ENCODE results near the gene NAALADL2.

NAALADL2 gene

DNA sequence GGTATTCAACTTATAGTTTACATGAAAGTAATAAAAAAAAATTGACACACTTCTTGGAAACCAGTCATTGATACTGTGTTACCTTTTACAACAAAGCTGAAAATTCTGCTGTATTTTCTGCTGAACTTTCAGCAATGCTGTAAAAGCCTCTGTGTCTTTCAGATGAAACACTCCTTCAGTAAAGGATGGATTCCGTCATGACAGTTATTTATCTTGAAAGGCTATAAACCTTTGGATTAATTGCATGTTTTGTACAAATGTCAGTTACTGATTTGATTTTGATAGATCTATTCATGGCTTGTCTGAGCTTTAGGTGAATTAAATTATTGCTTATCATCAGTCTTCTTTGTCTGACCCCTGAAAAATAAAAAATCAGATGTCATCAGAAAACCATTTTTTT lies 355.1 kb downstream of the NAALADL2 start:
- DNase-seq = no peak

DNA sequence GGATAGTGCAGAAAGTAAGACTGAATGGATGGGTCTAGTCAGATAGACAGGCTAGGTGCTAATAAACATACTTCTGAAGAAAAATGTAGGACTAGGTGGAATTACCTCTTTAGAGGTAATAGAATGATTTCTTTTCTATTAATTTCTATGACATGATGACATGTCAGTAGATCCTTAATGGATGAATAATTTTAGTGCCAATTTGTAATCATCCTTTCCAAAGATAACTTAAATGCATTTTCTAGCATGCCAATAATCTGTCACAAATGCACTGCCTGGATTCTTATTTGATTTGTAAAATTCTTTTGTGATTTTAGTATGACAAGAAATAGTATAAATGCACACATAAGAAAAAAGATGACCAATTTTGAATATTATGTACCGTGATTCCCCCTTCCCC lies 356.7 kb downstream of the NAALADL2 start:
- no peak for DNase-seq

GRCh38 chr3:175222356-175222755 lies 363.2 kb downstream of the NAALADL2 start:
- DNase-seq = no peak

- no peak for DNase-seq
These were observed 364.9 kb downstream of the NAALADL2 start for GRCh38 chr3:175224051-175224450.

DNA sequence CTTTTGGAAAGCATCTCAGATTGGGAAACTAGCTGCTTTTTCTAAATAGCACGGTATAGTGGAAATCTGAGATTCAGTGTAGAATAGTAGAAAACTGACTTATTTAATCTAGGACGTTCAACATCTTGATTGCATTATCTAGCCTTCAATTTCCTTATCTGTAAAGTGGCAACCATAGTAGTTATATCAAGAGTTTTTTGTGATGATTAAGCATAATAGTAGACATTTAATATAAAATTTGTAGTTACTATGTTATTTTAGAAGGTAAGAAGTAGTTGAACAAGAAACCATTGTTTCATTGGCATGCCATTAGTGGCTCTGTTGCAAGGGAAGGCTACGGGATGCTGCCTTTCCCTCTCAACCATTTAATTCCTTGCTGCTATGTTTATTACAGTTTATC lies 367.3 kb downstream of the NAALADL2 start:
- DNase-seq = no peak

DNA sequence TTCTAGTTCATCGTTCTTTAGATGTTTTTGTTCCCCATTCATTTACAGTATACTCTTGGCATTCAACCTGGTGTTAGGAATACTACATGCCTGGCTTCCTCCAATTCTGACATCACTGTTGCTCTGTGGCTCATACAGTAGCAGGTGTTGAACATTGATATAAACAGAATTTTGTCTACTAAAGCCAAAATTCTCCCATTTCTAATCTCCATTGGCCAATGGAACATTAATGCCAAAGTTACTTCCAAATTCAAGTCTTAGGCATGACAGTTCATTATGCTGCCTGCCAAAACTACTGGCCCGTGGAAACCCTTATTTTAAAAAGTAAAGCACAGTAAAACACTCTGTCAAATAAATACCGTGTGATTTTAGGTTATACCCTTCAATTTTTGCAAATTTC lies 368.0 kb downstream of the NAALADL2 start:
- no peak for DNase-seq

DNA sequence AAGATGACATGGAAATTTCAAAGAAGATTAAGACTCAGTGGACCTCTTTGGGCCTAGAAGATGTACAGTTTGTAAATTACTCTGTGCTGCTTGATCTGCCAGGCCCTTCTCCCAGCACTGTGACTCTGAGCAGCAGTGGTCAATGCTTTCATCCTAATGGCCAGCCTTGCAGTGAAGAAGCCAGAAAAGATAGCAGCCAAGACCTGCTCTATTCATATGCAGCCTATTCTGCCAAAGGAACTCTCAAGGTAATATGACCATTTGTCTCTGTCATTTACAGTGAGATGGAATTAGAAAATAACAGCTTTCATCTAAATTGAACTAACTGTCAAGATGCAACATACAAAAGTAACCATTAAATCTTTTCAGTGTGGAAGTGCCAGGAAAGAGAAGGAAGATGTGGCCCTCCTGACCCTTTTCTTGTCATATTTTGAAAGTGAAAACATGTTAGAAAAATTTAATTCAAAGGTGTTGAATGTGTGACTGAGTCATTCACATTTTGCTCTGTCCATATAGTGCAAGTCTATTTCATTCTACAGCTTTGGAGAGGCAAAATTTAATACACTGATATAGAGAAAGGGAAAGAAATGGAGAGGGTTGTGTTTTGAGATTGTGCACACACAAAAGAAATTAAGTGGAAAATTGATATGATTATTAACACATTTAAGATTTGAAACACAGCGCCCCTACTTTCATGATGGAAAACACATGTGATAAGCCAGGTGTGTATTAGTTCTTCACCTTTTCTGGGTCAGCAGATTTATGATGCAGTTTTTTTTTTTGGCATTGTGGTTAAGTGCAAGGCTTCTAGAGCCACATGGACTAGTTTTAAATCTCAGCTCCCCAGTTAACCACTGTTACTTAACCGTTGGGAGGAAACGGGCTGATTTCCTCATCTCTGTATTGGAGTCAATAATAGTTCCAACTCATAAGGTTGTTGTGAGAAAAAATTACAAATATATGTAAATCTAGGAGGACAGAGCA lies 375.1 kb downstream of the NAALADL2 start:
- DNase-seq = no peak

- DNase-seq = no peak
These were observed 379.7 kb downstream of the NAALADL2 start for GRCh38 chr3:175238801-175239200.

DNA sequence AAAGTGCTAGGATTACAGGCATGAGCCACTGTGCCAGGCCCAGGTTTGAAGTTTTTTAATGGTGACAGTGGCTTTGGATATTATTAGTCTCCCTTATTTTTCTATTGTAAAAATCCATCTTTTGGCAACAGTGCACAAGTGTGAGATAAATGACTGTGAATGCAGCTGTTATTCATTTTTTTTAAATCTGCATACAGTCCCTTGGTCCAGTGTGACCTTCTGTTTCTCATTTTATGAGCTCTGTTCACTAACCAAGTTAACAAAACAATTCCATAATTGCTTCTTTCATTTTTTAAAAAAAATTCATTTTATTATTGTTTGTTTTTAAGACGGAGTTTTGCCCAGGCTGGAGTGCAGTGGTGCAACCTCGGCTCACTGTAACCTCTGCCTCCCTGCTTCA lies 381.8 kb downstream of the NAALADL2 start:
- DNase-seq = no peak

DNA sequence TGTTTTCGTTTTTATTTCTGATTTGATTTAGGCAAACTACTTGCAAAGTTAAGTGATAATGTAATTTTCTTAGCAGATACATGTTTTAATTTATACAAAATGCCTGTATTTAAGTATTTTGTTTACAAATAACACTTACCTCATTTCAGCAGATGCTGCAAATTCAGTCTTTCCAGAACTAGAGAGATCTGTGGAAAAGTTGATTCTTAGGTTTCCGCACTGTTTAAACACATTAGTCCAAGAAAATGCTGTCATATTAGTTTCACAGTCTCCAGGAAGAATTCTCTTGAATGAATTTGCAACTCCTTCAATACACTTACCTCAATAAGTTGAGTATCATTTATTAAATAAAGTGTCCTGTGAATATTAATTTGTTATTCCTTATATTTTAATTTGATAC lies 383.1 kb downstream of the NAALADL2 start:
- DNase-seq = no peak

DNA sequence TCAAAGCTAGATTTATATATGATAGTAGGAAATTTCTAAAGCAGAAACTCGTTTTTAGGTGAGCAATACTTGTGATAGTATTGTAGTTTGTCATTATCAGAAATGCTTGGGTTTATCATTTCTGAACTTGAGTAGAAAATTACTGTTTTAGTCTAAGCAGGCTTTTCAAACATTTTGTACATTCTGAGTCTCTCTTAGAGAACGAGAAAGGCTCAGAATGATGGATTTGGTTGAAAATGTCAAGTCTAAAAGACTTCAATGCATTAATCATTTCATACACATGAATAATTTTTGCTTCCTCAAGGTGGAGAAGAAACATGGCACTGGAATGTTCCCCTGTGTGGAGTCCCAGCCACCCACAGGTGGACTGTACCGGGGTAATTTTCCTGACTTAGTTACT lies 387.1 kb downstream of the NAALADL2 start:
- no peak for DNase-seq

- no peak for DNase-seq
These were observed 387.6 kb downstream of the NAALADL2 start for GRCh38 chr3:175246766-175247165.

DNA sequence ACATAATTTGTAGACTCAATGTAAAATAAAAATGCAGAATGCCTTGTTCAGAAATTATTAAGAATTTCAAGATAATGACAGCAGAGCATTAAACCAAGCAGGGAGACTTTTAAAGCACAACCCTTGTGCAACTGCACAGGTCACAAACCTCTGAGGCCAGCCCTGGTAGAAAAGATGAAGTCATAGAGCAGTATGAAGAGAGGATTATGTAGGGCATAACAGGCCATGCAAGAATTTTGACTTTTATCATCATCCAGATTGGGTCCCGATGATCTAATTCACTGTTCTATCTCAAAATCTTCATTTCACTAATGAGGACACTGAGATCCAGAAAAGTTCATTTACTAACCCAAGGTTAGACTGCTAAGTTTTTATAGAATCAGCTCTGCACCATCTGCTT lies 388.5 kb downstream of the NAALADL2 start:
- no peak for DNase-seq

DNA sequence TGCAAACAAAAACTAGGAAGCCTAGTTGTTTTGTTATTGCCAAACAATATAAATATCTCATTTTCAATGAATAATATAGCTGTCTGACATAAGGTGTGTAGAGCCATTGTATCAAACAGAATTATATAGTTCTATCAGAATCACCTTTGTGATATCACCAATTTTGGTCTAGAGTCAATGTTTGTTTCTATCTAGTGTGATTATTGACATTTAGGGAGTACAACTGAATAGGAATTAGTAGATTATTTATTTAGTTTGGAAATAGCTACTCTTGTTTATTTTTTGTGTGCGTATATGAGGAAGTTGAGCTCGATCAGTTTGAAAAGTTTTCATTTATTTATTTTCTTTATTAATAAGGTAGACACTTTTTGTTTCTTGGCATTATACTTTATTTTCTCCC lies 389.7 kb downstream of the NAALADL2 start:
- no peak for DNase-seq

- no peak for DNase-seq
These were observed 396.6 kb downstream of the NAALADL2 start for GRCh38 chr3:175255698-175256097.

DNA sequence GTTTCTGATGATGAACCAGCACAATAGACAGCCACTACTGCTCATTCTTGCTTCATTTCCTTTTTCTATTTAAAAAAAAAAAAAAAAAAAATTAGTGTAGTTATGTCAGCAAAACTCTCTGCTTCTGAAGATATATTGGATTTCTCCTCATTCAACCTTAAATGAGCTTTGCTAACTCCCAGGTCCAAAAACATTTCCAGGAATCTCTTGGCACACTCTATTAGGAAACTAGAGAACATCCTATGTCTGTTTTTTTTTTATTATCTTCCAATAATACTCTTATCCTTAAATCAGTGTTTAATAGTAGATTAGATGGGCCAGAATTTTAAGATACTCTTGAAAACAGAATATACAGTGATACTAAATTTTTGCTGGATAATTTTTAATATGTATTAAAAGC lies 398.0 kb downstream of the NAALADL2 start:
- no peak for DNase-seq

DNA sequence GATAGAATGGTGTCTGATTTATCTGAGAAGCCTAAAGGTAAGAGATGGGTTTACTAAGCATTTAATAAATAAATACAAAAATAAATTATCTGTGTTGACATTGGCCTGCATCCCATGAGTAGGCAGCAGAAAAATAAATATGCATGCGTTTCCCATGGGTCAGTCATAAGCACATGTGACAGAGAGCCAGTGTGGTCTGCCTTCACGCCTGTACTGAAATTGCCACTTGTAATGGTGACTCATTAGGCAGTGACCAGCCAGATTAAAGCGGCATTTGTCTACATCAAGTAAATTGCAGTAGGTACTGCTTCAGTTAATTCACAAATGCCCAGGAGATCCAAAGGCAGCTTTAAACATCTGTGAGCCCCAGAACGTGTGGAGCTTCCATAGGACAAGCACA lies 399.6 kb downstream of the NAALADL2 start:
- DNase-seq = no peak

- no peak for DNase-seq
These were observed 401.1 kb downstream of the NAALADL2 start for GRCh38 chr3:175260145-175260794.

- DNase-seq = no peak
These were observed 407.3 kb downstream of the NAALADL2 start for GRCh38 chr3:175266478-175266877.

DNA sequence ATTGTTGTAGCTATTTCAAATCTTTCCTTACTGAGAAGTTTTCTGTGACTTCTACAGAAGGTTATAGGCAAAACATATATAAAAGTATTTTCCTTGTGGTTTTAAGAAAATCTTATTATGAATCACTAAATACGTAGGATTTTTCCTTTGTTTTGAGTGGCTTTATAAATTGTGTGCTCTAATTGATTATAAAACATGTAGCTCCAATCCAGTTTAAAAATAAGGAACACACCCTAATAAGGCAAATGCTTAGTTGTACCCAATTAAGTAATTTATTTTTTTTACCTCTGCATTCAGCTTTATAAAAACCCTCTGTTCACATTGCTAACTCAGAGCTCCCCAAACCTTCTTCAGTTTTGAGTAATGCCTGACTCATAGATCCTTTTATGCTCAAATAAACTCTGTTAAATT lies 408.0 kb downstream of the NAALADL2 start:
- DNase-seq = no peak

GRCh38 chr3:175267561-175267960 lies 408.4 kb downstream of the NAALADL2 start:
- DNase-seq = no peak

DNA sequence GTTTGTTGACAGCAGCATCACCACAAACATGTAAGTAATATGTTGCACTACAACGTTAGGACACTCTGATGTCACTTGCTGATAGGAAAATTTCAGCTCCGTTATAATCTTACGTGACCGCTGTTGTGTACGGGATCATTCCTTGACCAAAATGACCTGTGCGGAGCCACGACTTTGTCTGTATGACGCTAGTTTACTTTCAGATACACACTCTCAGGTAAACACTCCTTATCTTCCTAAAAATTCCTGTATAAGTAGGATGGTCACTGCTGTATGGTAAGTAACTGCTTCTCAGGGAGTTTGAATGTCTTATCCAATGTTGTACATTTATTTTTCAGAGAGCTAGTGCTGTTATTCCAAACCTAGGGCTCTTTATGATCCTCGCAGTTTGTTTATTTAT lies 410.3 kb downstream of the NAALADL2 start:
- DNase-seq = no peak

GRCh38 chr3:175270198-175270837 lies 411.2 kb downstream of the NAALADL2 start:
- no peak for DNase-seq

- DNase-seq = no peak
These were observed 411.7 kb downstream of the NAALADL2 start for GRCh38 chr3:175270866-175271265.

All from bone marrow (tissue), 2 donors.